HCT116 (cell line): ENCODE measurements around the gene CNN2. TPM values are rescaled to one million over a fixed set of nuclear protein-coding genes. Genes with fewer than 3 reads are reported as not detected.

Source experiments
- ATAC-seq: fragments of 200-7000 bp; cut with Tn5 transposase; 2 replicates; pipeline ENCODE4 v1.9.1; 2020; ENCODE audit warnings: mild to moderate bottlenecking, moderate library complexity
- BruUV-seq: library from RNA; stranded (reverse); fragments of 400-500 nt; replicated peaks from 2 replicates; lab custom pipeline; 2021; lab: Mats Ljungman, UMichigan
- CTCF ChIA-PET: fragments of 300-600 bp; sonication (Branson Sonifier 250); formaldehyde crosslinking; loops from one replicate; lab custom pipeline; 2021; ENCODE audit warnings: antibody characterized with exemption; lab: Charles Lee
- POLR2A ChIA-PET: fragments of 300-600, 350-600 bp; sonication (Branson Sonifier 250); formaldehyde crosslinking; loops from one replicate; lab custom pipeline; 2021; ENCODE audit warnings: antibody characterized with exemption; lab: Charles Lee
- RAD21 ChIA-PET, 2 experiments: fragments of 300-600 bp; sonication (Branson Sonifier 250); formaldehyde crosslinking; loops; one replicate each; lab custom pipeline; 2023; ENCODE audit warnings: low total read pairs in 2 of 2; ENCODE audit not compliant: uncharacterized antibody in 2 of 2, unreplicated experiment in 2 of 2, low non-redundant PET in 1 of 2; lab: Charles Lee
- DNase-seq: peaks from one replicate; pipeline ENCODE4 v3.0.0-alpha.2; 2010; ENCODE audit warnings: low read depth, low spot score
- H2AFZ ChIP-seq: fragments of 200-600 bp; shearing (Covaris generic), sonication (generic); 2 replicates; pipeline ENCODE4 v1.6.1; 2017; ENCODE audit warnings: low read depth, mixed run types, mixed read lengths, antibody characterized with exemption, low read length; ENCODE audit not compliant: poor library complexity, severe bottlenecking
- H3K27ac ChIP-seq: 2 replicates; pipeline ENCODE4 v1.5.1; 2012; ENCODE audit warnings: low read depth, low read length
- H3K27me3 ChIP-seq: fragments of 200-600 bp; sonication (generic); 2 replicates; pipeline ENCODE4 v1.6.1; 2016; ENCODE audit warnings: mixed run types, low read length, mixed read lengths; ENCODE audit not compliant: insufficient read depth
- H3K36me3 ChIP-seq, 2 experiments: fragments of 200-500 bp in 1 of 2; fragments of 200-600 bp in 1 of 2; sonication (Bioruptor generic) in 1 of 2; sonication (generic) in 1 of 2; 2 replicates each; pipeline versions ENCODE4 v1.5.1 to v1.6.1; 2014 to 2016; ENCODE audit warnings: low read length in 2 of 2, inconsistent platforms in 1 of 2, mixed read lengths in 1 of 2, mixed run types in 1 of 2; ENCODE audit not compliant: insufficient read depth in 2 of 2, control insufficient read depth in 1 of 2
- H3K4me1 ChIP-seq, 2 experiments: fragments of 200-600 bp in 1 of 2; sonication (generic) in 1 of 2; 2 replicates each; pipeline versions ENCODE4 v1.5.1 to v1.6.1; 2012 to 2017; ENCODE audit warnings: low read length in 2 of 2, inconsistent platforms in 1 of 2, mild to moderate bottlenecking in 1 of 2, mixed read lengths in 1 of 2, mixed run types in 1 of 2, moderate library complexity in 1 of 2; ENCODE audit not compliant: insufficient read depth in 2 of 2, control insufficient read depth in 1 of 2
- H3K4me2 ChIP-seq: fragments of 200-600 bp; sonication (generic); 2 replicates; pipeline ENCODE4 v1.6.1; 2017; ENCODE audit warnings: mixed run types, low read length, mixed read lengths
- H3K4me3 ChIP-seq, 2 experiments: fragments of 200-600 bp in 1 of 2; sonication (generic) in 1 of 2; replicated peaks in 1 of 2; 2 replicates each; pipeline ENCODE4 v1.5.1; 2011 to 2016; ENCODE audit warnings: low read length in 2 of 2, control low read depth in 1 of 2, low read depth in 1 of 2, mild to moderate bottlenecking in 1 of 2, mixed read lengths in 1 of 2, mixed run types in 1 of 2
- H3K79me2 ChIP-seq: fragments of 200-600 bp; sonication (generic); 2 replicates; pipeline ENCODE4 v1.6.1; 2017; ENCODE audit warnings: mild to moderate bottlenecking, mixed run types, low read length, moderate library complexity, mixed read lengths; ENCODE audit not compliant: insufficient read depth
- H3K9ac ChIP-seq: fragments of 200-600 bp; sonication (generic); 2 replicates; pipeline ENCODE4 v1.6.1; 2016; ENCODE audit warnings: low read length, mixed read lengths
- H3K9me2 ChIP-seq: fragments of 200-600 bp; sonication (generic), shearing (Covaris generic); 2 replicates; pipeline ENCODE4 v1.6.1; 2017; ENCODE audit warnings: mixed run types, mild to moderate bottlenecking, moderate library complexity; ENCODE audit not compliant: insufficient read depth
- H3K9me3 ChIP-seq, 2 experiments: fragments of 200-500 bp in 1 of 2; fragments of 200-600 bp in 1 of 2; sonication (Bioruptor generic) in 1 of 2; sonication (generic) in 1 of 2; 2 replicates each; pipeline ENCODE4 v1.6.1; 2014 to 2017; ENCODE audit warnings: low read length in 2 of 2, mixed read lengths in 2 of 2, inconsistent platforms in 1 of 2, low read depth in 1 of 2, mild to moderate bottlenecking in 1 of 2, mixed run types in 1 of 2, moderate library complexity in 1 of 2; ENCODE audit not compliant: control insufficient read depth in 1 of 2, insufficient read depth in 1 of 2
- H4K20me1 ChIP-seq: fragments of 200-600 bp; sonication (generic), shearing (Covaris generic); 2 replicates; pipeline ENCODE4 v1.6.1; 2017; ENCODE audit warnings: mixed run types, mild to moderate bottlenecking, moderate library complexity; ENCODE audit not compliant: insufficient read depth
- CBX3 ChIP-seq: IDR thresholded peaks from 2 replicates; pipeline ENCODE4 v1.6.1; 2012; ENCODE audit warnings: low read depth
- CEBPB ChIP-seq: IDR thresholded peaks from 2 replicates; pipeline ENCODE4 v1.6.1; 2012; ENCODE audit warnings: low read depth
- EGR1 ChIP-seq: IDR thresholded peaks from 2 replicates; pipeline ENCODE4 v1.6.1; 2012; ENCODE audit warnings: low read depth
- ELF1 ChIP-seq: IDR thresholded peaks from 2 replicates; pipeline ENCODE4 v1.6.1; 2012; ENCODE audit warnings: low read depth, borderline replicate concordance
- EZH2 ChIP-seq: fragments of 200-600 bp; sonication (generic); IDR thresholded peaks from 2 replicates; pipeline ENCODE4 v1.6.1; 2017; ENCODE audit warnings: antibody characterized with exemption, mixed run types
- EZH2phosphoT487 ChIP-seq: fragments of 200-600 bp; IDR thresholded peaks from 2 replicates; pipeline ENCODE4 v1.6.1; 2018; ENCODE audit warnings: antibody characterized with exemption, borderline replicate concordance
- JUND ChIP-seq: IDR thresholded peaks from 2 replicates; pipeline ENCODE4 v1.6.1; 2012
- MAX ChIP-seq: IDR thresholded peaks from 2 replicates; pipeline ENCODE4 v1.6.1; 2012
- POLR2A ChIP-seq: IDR thresholded peaks from 2 replicates; pipeline ENCODE4 v1.7.0; 2011; ENCODE audit warnings: borderline replicate concordance; ENCODE audit not compliant: insufficient read depth, insufficient read length; ENCODE audit errors: extremely low read depth
- POLR2AphosphoS5 ChIP-seq: IDR thresholded peaks from 2 replicates; pipeline ENCODE4 v1.6.1; 2011; ENCODE audit warnings: mild to moderate bottlenecking, low read depth, low read length, moderate library complexity
- RAD21 ChIP-seq: IDR thresholded peaks from 2 replicates; pipeline ENCODE4 v1.6.1; 2012; ENCODE audit warnings: low read depth, mild to moderate bottlenecking
- SIN3A ChIP-seq: IDR thresholded peaks from 2 replicates; pipeline ENCODE4 v1.6.1; 2012; ENCODE audit warnings: low read depth
- SP1 ChIP-seq: IDR thresholded peaks from 2 replicates; pipeline ENCODE4 v1.6.1; 2012; ENCODE audit warnings: low read depth
- TCF7L2 ChIP-seq: IDR thresholded peaks from 2 replicates; pipeline ENCODE4 v1.7.0; 2011; ENCODE audit warnings: borderline replicate concordance, inconsistent platforms; ENCODE audit not compliant: insufficient read depth, insufficient read length; ENCODE audit errors: extremely low read depth
- YY1 ChIP-seq: IDR thresholded peaks from 2 replicates; pipeline ENCODE4 v1.6.1; 2011; ENCODE audit warnings: low read length, low read depth, moderate library complexity, mild to moderate bottlenecking; ENCODE audit not compliant: insufficient replicate concordance; ENCODE audit errors: extremely low read depth
- ZBTB33 ChIP-seq: IDR thresholded peaks from 2 replicates; pipeline ENCODE4 v1.6.1; 2011; ENCODE audit warnings: mild to moderate bottlenecking, low read length, moderate library complexity; ENCODE audit not compliant: insufficient replicate concordance; ENCODE audit errors: extremely low read depth
- ZFX ChIP-seq: fragments of 450-650 bp; IDR thresholded peaks from 2 replicates; pipeline ENCODE4 v1.6.1; 2017
- ZNF274 ChIP-seq: fragments of 200-500 bp; sonication (Bioruptor generic); IDR thresholded peaks from 2 replicates; pipeline ENCODE4 v1.6.1; 2014; ENCODE audit warnings: mild to moderate bottlenecking, low read depth, low read length, inconsistent platforms
- intact Hi-C: fragments of 100-400 bp; cut with micrococcal nuclease; formaldehyde crosslinking; loops from 2 replicates; pipeline ENCODE4 v1.10.0; 2022
- total RNA-seq: library from RNA; stranded (reverse); gene quantifications from one replicate; pipeline ENCODE4 v1.2.1, GENCODE V29; 2021; ENCODE audit not compliant: unreplicated experiment
- TF ChIP-seq, protein P1 (sequence below): IDR thresholded peaks from 2 replicates; pipeline ENCODE4 v1.6.1; 2012; ENCODE audit warnings: low read depth
- TF ChIP-seq, protein P2 (sequence below): IDR thresholded peaks from 2 replicates; pipeline ENCODE4 v1.6.1; 2012

Gene CNN2
- total RNA-seq, 1 experiment from 2014 or later = 212 TPM

GRCh38 chr19:984165-984967, 42.0 kb upstream of the CNN2 start, which contains the start of gene WDR18:
Gene WDR18 (plus strand): TSS chr19:984345. CDS start chr19:984354, 9 bp downstream.
- Histone ChIP-seq H3K27ac (peak within 1 kb of the TSS; percentile 88), H3K4me1 (peaks cover 22 to 40% of the 10 kb centered on the region in 2 experiments), H3K36me3 (peaks cover 8 to 29% of the 10 kb centered on the region in 2 experiments), H3K4me2 (peak within 1 kb of the TSS; percentile 81), H3K4me3 (peak within 1 kb of the TSS; percentile 92 to 99), H2AFZ (no peak within 1 kb of the TSS), H3K9me2 (no peaks in the 10 kb centered on the region), H4K20me1 (no peaks in the 10 kb centered on the region), H3K27me3 (no peaks in the 10 kb centered on the region), H3K9me3 (no peaks in the 10 kb centered on the region), H3K9ac (peak within 1 kb of the TSS; percentile 99), H3K79me2 (peaks cover 31% of the 10 kb centered on the region)
- peak; percentile 71 for DNase-seq
- intact Hi-C loops = no loop called here
- ChIA-PET POLR2A (interaction anchor here (0.6 to 2.1 kb wide), 9 partner anchors 25 to 285 kb away, joined by 3 to 9 read pairs (median 3); partner anchors contain the start of genes ABCA7 and CIRBP), RAD21 (no interaction called here), CTCF (interaction anchor here (0.6 to 2.2 kb wide), 8 partner anchors 36 to 304 kb away, joined by 3 to 21 read pairs (median 4); no protein-coding TSS in a partner anchor)
- ATAC-seq = peak; percentile 67
- no TSS peak for BruUV-seq
- peak; percentile 91 for TF ChIP-seq MAX
- no peak for TF ChIP-seq ZNF274
- peak; percentile 50; the same call in 1 of the 2 replicates for TF ChIP-seq ZFX
- no peak for TF ChIP-seq CEBPB
- TF ChIP-seq, protein P1, sequence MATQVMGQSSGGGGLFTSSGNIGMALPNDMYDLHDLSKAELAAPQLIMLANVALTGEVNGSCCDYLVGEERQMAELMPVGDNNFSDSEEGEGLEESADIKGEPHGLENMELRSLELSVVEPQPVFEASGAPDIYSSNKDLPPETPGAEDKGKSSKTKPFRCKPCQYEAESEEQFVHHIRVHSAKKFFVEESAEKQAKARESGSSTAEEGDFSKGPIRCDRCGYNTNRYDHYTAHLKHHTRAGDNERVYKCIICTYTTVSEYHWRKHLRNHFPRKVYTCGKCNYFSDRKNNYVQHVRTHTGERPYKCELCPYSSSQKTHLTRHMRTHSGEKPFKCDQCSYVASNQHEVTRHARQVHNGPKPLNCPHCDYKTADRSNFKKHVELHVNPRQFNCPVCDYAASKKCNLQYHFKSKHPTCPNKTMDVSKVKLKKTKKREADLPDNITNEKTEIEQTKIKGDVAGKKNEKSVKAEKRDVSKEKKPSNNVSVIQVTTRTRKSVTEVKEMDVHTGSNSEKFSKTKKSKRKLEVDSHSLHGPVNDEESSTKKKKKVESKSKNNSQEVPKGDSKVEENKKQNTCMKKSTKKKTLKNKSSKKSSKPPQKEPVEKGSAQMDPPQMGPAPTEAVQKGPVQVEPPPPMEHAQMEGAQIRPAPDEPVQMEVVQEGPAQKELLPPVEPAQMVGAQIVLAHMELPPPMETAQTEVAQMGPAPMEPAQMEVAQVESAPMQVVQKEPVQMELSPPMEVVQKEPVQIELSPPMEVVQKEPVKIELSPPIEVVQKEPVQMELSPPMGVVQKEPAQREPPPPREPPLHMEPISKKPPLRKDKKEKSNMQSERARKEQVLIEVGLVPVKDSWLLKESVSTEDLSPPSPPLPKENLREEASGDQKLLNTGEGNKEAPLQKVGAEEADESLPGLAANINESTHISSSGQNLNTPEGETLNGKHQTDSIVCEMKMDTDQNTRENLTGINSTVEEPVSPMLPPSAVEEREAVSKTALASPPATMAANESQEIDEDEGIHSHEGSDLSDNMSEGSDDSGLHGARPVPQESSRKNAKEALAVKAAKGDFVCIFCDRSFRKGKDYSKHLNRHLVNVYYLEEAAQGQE = no peak
- TF ChIP-seq POLR2A = peak; percentile 62
- TF ChIP-seq RAD21 = no peak
- TF ChIP-seq EGR1 = no peak
- TF ChIP-seq SP1 = no peak; the same call in 1 of the 2 replicates
- no peak for TF ChIP-seq ZBTB33
- no peak for TF ChIP-seq EZH2phosphoT487
- TF ChIP-seq, protein P2, sequence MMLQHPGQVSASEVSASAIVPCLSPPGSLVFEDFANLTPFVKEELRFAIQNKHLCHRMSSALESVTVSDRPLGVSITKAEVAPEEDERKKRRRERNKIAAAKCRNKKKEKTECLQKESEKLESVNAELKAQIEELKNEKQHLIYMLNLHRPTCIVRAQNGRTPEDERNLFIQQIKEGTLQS = no peak
- no peak for TF ChIP-seq ELF1
- TF ChIP-seq YY1 = peak; percentile 98
- no peak for TF ChIP-seq JUND
- no peak for TF ChIP-seq CBX3
- no peak for TF ChIP-seq EZH2
- TF ChIP-seq TCF7L2 = peak; percentile 65
- no peak for TF ChIP-seq SIN3A
- peak; percentile 48; the same call in 1 of the 2 replicates for TF ChIP-seq POLR2AphosphoS5
